GM23338 (cell line): ENCODE measurements around the gene DOCK1. TPM values are rescaled to one million over a fixed set of nuclear protein-coding genes. Genes with fewer than 3 reads are reported as not detected.

ENCODE experiments used
- ATAC-seq: fragments of 200-7000 bp; cut with Tn5 transposase; 3 replicates; pipeline ENCODE4 v1.9.1; 2020
- DNase-seq: peaks from one replicate; pipeline ENCODE4 v3.0.0-alpha.2; 2015; ENCODE audit warnings: low spot score
- H2AFZ ChIP-seq: fragments of 200-600 bp; sonication (generic); 2 replicates; pipeline ENCODE4 v1.8.0; 2016; ENCODE audit warnings: antibody characterized with exemption, mild to moderate bottlenecking, moderate library complexity
- H3F3A ChIP-seq: fragments of 200-600 bp; sonication (generic); replicated peaks from 2 replicates; pipeline ENCODE4 v1.8.0; 2017; ENCODE audit warnings: antibody characterized with exemption, mixed run types, low read depth
- H3K27ac ChIP-seq: fragments of 200-600 bp; sonication (generic); 2 replicates; pipeline ENCODE4 v1.6.1; 2016; ENCODE audit warnings: low read depth
- H3K27me3 ChIP-seq: fragments of 200-600 bp; sonication (generic); 2 replicates; pipeline ENCODE4 v1.8.0; 2016; ENCODE audit warnings: mild to moderate bottlenecking, mixed run types, moderate library complexity; ENCODE audit not compliant: insufficient read depth
- H3K36me3 ChIP-seq: fragments of 200-600 bp; sonication (generic); 2 replicates; pipeline ENCODE4 v1.8.0; 2016; ENCODE audit warnings: mild to moderate bottlenecking; ENCODE audit not compliant: insufficient read depth
- H3K4me1 ChIP-seq: fragments of 200-600 bp; sonication (generic); 2 replicates; pipeline ENCODE4 v1.8.0; 2016; ENCODE audit warnings: mild to moderate bottlenecking, moderate library complexity; ENCODE audit not compliant: insufficient read depth
- H3K4me2 ChIP-seq: fragments of 200-600 bp; sonication (generic); 2 replicates; pipeline ENCODE4 v1.7.1; 2017; ENCODE audit warnings: mixed run types
- H3K4me3 ChIP-seq: fragments of 200-600 bp; sonication (generic); 2 replicates; pipeline ENCODE4 v1.6.1; 2016; ENCODE audit warnings: mixed run types
- H3K79me2 ChIP-seq: fragments of 200-600 bp; sonication (generic); replicated peaks from 2 replicates; pipeline ENCODE4 v1.8.0; 2017; ENCODE audit warnings: mild to moderate bottlenecking; ENCODE audit not compliant: insufficient read depth
- H3K9me2 ChIP-seq: fragments of 200-600 bp; sonication (generic); 2 replicates; pipeline ENCODE4 v1.8.0; 2017; ENCODE audit not compliant: insufficient read depth
- H4K20me1 ChIP-seq: fragments of 200-600 bp; sonication (generic); replicated peaks from 2 replicates; pipeline ENCODE4 v1.8.0; 2017; ENCODE audit warnings: mild to moderate bottlenecking; ENCODE audit not compliant: insufficient read depth
- H3K27ac Mint-ChIP-seq: 2 replicates; pipeline ENCODE4 v1.8.0; 2020; ENCODE audit warnings: inconsistent platforms, mild to moderate bottlenecking, moderate library complexity, mixed read lengths
- H3K27me3 Mint-ChIP-seq: 3 replicates; pipeline ENCODE4 v1.8.0; 2022; ENCODE audit warnings: low read depth, mild to moderate bottlenecking, moderate library complexity, mixed read lengths, inconsistent platforms; ENCODE audit not compliant: insufficient read depth, poor library complexity
- H3K36me3 Mint-ChIP-seq: 3 replicates; pipeline ENCODE4 v1.8.0; 2021; ENCODE audit warnings: low read depth, mild to moderate bottlenecking, inconsistent platforms, moderate library complexity, mixed read lengths
- H3K4me1 Mint-ChIP-seq: 3 replicates; pipeline ENCODE4 v1.8.0; 2020; ENCODE audit warnings: mild to moderate bottlenecking, inconsistent platforms, mixed read lengths
- H3K4me3 Mint-ChIP-seq: 3 replicates; pipeline ENCODE4 v1.8.0; 2021; ENCODE audit warnings: moderate library complexity, mild to moderate bottlenecking, inconsistent platforms, mixed read lengths
- H3K9me3 Mint-ChIP-seq: 3 replicates; pipeline ENCODE4 v1.8.0; 2020; ENCODE audit warnings: moderate library complexity, mild to moderate bottlenecking, inconsistent platforms, mixed read lengths
- CREB1 ChIP-seq: fragments of 250-450 bp; sonication (Bioruptor Pico); IDR thresholded peaks from 2 replicates; pipeline ENCODE4 v1.5.0; 2020; ENCODE audit warnings: low read depth, mild to moderate bottlenecking, moderate library complexity
- CTCF ChIP-seq, 2 experiments: fragments of 200-600 bp in 1 of 2; sonication (generic) in 1 of 2; conservative IDR thresholded peaks; 2 replicates each; pipeline versions ENCODE4 v1.5.1 to v1.6.1; 2016 to 2017; ENCODE audit warnings: antibody characterized with exemption in 2 of 2, low read depth in 2 of 2, mild to moderate bottlenecking in 2 of 2, moderate library complexity in 1 of 2
- ETS1 ChIP-seq: IDR thresholded peaks from 2 replicates; pipeline ENCODE4 v1.6.1; 2016; ENCODE audit warnings: antibody characterized with exemption
- EZH2 ChIP-seq: fragments of 200-600 bp; sonication (generic); IDR thresholded peaks from one replicate; pipeline ENCODE4 v1.8.0; 2017; ENCODE audit warnings: antibody characterized with exemption, mild to moderate bottlenecking, low read depth; ENCODE audit not compliant: unreplicated experiment
- EZH2phosphoT487 ChIP-seq: fragments of 200-600 bp; sonication (generic); IDR thresholded peaks from one replicate; pipeline ENCODE4 v1.8.1; 2018; ENCODE audit warnings: antibody characterized with exemption; ENCODE audit not compliant: unreplicated experiment
- NANOG ChIP-seq: IDR thresholded peaks from 2 replicates; pipeline ENCODE4 v1.6.1; 2016; ENCODE audit warnings: antibody characterized with exemption, borderline replicate concordance
- POLR2AphosphoS5 ChIP-seq: IDR thresholded peaks from 2 replicates; pipeline ENCODE4 v1.6.1; 2016; ENCODE audit warnings: antibody characterized with exemption, low read depth
- REST ChIP-seq: IDR thresholded peaks from one replicate; pipeline ENCODE4 v1.6.1; 2018; ENCODE audit warnings: antibody characterized with exemption; ENCODE audit not compliant: unreplicated experiment
- STAT1 ChIP-seq: IDR thresholded peaks from one replicate; pipeline ENCODE4 v1.6.1; 2016; ENCODE audit warnings: antibody characterized with exemption; ENCODE audit not compliant: unreplicated experiment
- polyA plus RNA-seq: library from polyadenylated mRNA; unstranded; fragments of >200 nt; fragmentation: Nextera tagmentation; extraction: Ambion mirVana; gene quantifications from 2 replicates; pipeline ENCODE4 v1.2.1, GENCODE V29; 2016
- total RNA-seq: library from RNA; depleted of rRNA; stranded (reverse); fragments of >200 nt; shearing (Covaris generic); gene quantifications from 2 replicates; pipeline ENCODE4 v1.2.3, GENCODE V29; 2014

DOCK1 gene
- total and polyA plus RNA-seq, 2 experiments from 2014 or later, result 13.2 to 55.3 TPM

- Histone ChIP-seq H3K4me2 (peak overlapping the region; percentile 24), H3K27ac (peak overlapping the region; percentile 73; the same call in 1 of the 2 replicates), H2AFZ (no peak overlapping the region), H3F3A (no peaks in the 10 kb centered on the region), H3K9me2 (0 out of 2 replicates have a peak, but pooled peaks cover 14% of the 10 kb centered on the region), H4K20me1 (no peaks in the 10 kb centered on the region), H3K36me3 (no peaks in the 10 kb centered on the region), H3K79me2 (no peaks in the 10 kb centered on the region), H3K27me3 (no peaks in the 10 kb centered on the region), H3K4me3 (no peak overlapping the region), H3K4me1 (peaks cover 33% of the 10 kb centered on the region)
- Mint-ChIP-seq H3K4me3 (no peak overlapping the region; the same call in 2 of the 3 replicates), H3K36me3 (peaks cover 10% of the 10 kb centered on the region), H3K27me3 (peaks cover 5% of the 10 kb centered on the region), H3K4me1 (peaks cover 32% of the 10 kb centered on the region), H3K27ac (peak overlapping the region; percentile 60), H3K9me3 (peaks cover 5% of the 10 kb centered on the region; the same call in 1 of the 3 replicates)
- TF ChIP-seq CREB1 (CRISPR knock-in tag), result no peak
- TF ChIP-seq ETS1, result no peak
- no peak for TF ChIP-seq STAT1
- TF ChIP-seq EZH2phosphoT487, result no peak
- no peak for TF ChIP-seq EZH2
- TF ChIP-seq REST, result no peak
- ATAC-seq (peak; percentile 68), DNase-seq (peak; percentile 19)
Observed at GRCh38 chr10:127216786-127217185, 311.6 kb downstream of the DOCK1 start.

- Histone ChIP-seq H3K79me2 (no peaks in the 10 kb centered on the region), H4K20me1 (no peaks in the 10 kb centered on the region), H3K36me3 (no peaks in the 10 kb centered on the region), H3K27ac (no peak overlapping the region), H3F3A (no peaks in the 10 kb centered on the region), H3K4me2 (no peak overlapping the region), H3K4me3 (no peak overlapping the region), H3K9me2 (0 out of 2 replicates have a peak, but pooled peaks cover 14% of the 10 kb centered on the region), H3K27me3 (no peaks in the 10 kb centered on the region), H2AFZ (no peak overlapping the region), H3K4me1 (peaks cover 33% of the 10 kb centered on the region)
- no peak for ATAC-seq
- peaks cover 10% of the 10 kb centered on the region for H3K36me3 Mint-ChIP-seq
- H3K27ac Mint-ChIP-seq, result no peak overlapping the region
- peaks cover 5% of the 10 kb centered on the region for H3K27me3 Mint-ChIP-seq
- peaks cover 26% of the 10 kb centered on the region for H3K4me1 Mint-ChIP-seq
- H3K9me3 Mint-ChIP-seq, result peaks cover 5% of the 10 kb centered on the region; the same call in 1 of the 3 replicates
- DNase-seq, result no peak
- no peak overlapping the region for H3K4me3 Mint-ChIP-seq
- TF ChIP-seq POLR2AphosphoS5 (no peak), CTCF (conservative IDR thresholded peaks at IDR 0.05; ENCODE audit: low read depth in 2 of 2) (no peak), CREB1 (CRISPR knock-in tag) (no peak), NANOG (no peak), ETS1 (no peak)
Observed at GRCh38 chr10:127218658-127219057, 313.4 kb downstream of the DOCK1 start.
